HG02870 (cell line): ENCODE measurements around the gene INPP5K.
"Not testable (repeated sequence)": the region's sequence is repeated elsewhere in the genome, so short reads cannot be mapped to it uniquely, and the experiment has no call there.

Experiments
- ATAC-seq: cut with Tn5 transposase; IDR thresholded peaks from one replicate; pipeline ENCODE4 v1.9.1; 2021; ENCODE audit warnings: mild to moderate bottlenecking, moderate library complexity; ENCODE audit not compliant: unreplicated experiment

The INPP5K gene

GRCh38 chr17:1516388-1517161 lies at the start of gene INPP5K:
Gene INPP5K (minus strand): TSS chr17:1516612. CDS start chr17:1516499, 113 bp downstream.
- peak; percentile 87 for ATAC-seq

GRCh38 chr17:1565877-1566276 lies 49.5 kb upstream of the INPP5K start:
- ATAC-seq, result no peak

- ATAC-seq, result no peak
Observed at GRCh38 chr17:1563786-1564613, 47.6 kb upstream of the INPP5K start.

GRCh38 chr17:1563471-1563785 lies 47.0 kb upstream of the INPP5K start:
- ATAC-seq, result not testable (repeated sequence)

GRCh38 chr17:1562176-1562643 lies 45.8 kb upstream of the INPP5K start:
- ATAC-seq, result peak; percentile 17

- no peak for ATAC-seq
Observed at GRCh38 chr17:1561420-1562175, 45.2 kb upstream of the INPP5K start.

GRCh38 chr17:1560858-1561355 lies 44.5 kb upstream of the INPP5K start:
- ATAC-seq, result no peak

- no peak for ATAC-seq
Observed at GRCh38 chr17:1560101-1560857, 43.9 kb upstream of the INPP5K start.

GRCh38 chr17:1559047-1560043 lies 42.9 kb upstream of the INPP5K start:
- no peak for ATAC-seq

- no peak for ATAC-seq
Observed at GRCh38 chr17:1558401-1558800, 42.0 kb upstream of the INPP5K start.

GRCh38 chr17:1557355-1558095 lies 41.1 kb upstream of the INPP5K start:
- ATAC-seq, result no peak

- no peak for ATAC-seq
Observed at GRCh38 chr17:1555651-1556471, 39.4 kb upstream of the INPP5K start.

GRCh38 chr17:1554751-1555540 lies 38.5 kb upstream of the INPP5K start:
- no peak for ATAC-seq

GRCh38 chr17:1553354-1554266 lies 37.2 kb upstream of the INPP5K start:
- no peak for ATAC-seq

GRCh38 chr17:1552932-1553331 lies 36.5 kb upstream of the INPP5K start:
- no peak for ATAC-seq

- ATAC-seq, result no peak
Observed at GRCh38 chr17:1551741-1552140, 35.3 kb upstream of the INPP5K start.
